Activated T-helper 2 cell treated with anti-CD3 and anti-CD28 coated beads, Interferon-gamma antibody, Interleukin-2, Interleukin-4, amounts not matched to agents 10 μg/mL and 5 μg/mL and 100 μg/mL, durations not matched to agents 14 hours and 24 hours and 36 hours (primary cell): Measurements from ENCODE around the gene GPR39. TPM values are rescaled to one million over a fixed set of nuclear protein-coding genes. Genes with fewer than 3 reads are reported as not detected.

Experiments
- DNase-seq: peaks from one replicate; pipeline ENCODE4 v3.0.0; 2021; ENCODE audit warnings: low spot score
- H3K27ac Mint-ChIP-seq: one replicate; pipeline ENCODE4 v1.8.0; 2021; ENCODE audit warnings: mixed read lengths
- H3K27me3 Mint-ChIP-seq: one replicate; pipeline ENCODE4 v1.8.0; 2021; ENCODE audit warnings: low read depth, mixed read lengths
- H3K36me3 Mint-ChIP-seq: one replicate; pipeline ENCODE4 v1.8.0; 2021; ENCODE audit warnings: low read depth, mixed read lengths
- H3K4me1 Mint-ChIP-seq: one replicate; pipeline ENCODE4 v1.8.0; 2021; ENCODE audit warnings: low read depth, mixed read lengths
- H3K4me3 Mint-ChIP-seq: one replicate; pipeline ENCODE4 v1.8.0; 2021; ENCODE audit warnings: low read depth, mild to moderate bottlenecking, moderate library complexity, mixed read lengths
- H3K9me3 Mint-ChIP-seq: one replicate; pipeline ENCODE4 v1.8.0; 2021; ENCODE audit warnings: mixed read lengths
- intact Hi-C: fragments of 100-400 bp; cut with micrococcal nuclease; formaldehyde crosslinking; loops from one replicate; pipeline ENCODE4 v1.15.1; 2023
- total RNA-seq: library from RNA; stranded (reverse); gene quantifications from 2 replicates; pipeline ENCODE4 v1.2.3, GENCODE V29; 2022

GPR39 gene
- total RNA-seq = not detected in 2 replicates

DNA sequence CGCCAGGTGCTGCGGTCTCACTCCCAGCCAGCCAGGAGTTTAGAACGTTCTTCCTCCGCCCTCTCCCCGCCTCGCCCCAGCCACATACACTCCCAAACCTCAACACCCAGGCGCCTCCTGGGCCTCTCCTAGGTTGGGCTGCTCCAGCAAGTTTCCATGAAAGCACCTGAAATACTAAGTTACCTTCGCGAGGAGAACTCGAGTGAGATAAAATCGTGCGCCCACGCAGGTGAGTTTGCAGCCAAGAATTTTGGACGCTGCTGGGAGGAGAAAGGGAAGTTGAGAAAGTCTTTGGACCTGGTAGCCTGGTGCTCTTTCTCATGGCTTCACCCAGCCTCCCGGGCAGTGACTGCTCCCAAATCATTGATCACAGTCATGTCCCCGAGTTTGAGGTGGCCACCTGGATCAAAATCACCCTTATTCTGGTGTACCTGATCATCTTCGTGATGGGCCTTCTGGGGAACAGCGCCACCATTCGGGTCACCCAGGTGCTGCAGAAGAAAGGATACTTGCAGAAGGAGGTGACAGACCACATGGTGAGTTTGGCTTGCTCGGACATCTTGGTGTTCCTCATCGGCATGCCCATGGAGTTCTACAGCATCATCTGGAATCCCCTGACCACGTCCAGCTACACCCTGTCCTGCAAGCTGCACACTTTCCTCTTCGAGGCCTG lies at the start of gene GPR39:
TSS of gene GPR39 (plus strand) at position 83 of the 673 bp plus-strand sequence.
- Mint-ChIP-seq H3K9me3 (no peaks in the 10 kb centered on the region), H3K36me3 (no peaks in the 10 kb centered on the region), H3K27ac (no peak within 1 kb of the TSS), H3K4me3 (no peak within 1 kb of the TSS), H3K27me3 (peaks cover 11% of the 10 kb centered on the region), H3K4me1 (no peaks in the 10 kb centered on the region)
- intact Hi-C loops = no loop called here
- DNase-seq = no peak

DNA sequence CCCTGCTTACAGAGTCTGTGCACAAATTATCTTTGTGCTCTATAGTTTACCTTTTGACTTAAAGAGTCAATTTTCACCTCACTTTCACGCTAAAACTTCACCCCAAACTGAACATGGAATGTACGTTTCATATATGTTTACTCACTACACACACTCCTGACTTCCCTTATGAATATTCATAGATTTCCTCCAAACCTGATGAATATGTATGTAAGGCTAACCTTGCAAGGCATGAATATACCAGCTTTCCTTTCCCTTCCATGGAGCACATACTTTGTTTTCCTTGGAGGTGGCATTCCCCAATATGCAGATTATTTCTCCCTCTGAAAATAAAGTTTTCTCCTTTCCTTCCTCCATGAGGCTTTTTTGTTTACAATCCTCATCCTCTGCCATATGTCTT lies 48.4 kb upstream of the GPR39 start:
- peaks cover 19% of the 10 kb centered on the region for H3K9me3 Mint-ChIP-seq

DNA sequence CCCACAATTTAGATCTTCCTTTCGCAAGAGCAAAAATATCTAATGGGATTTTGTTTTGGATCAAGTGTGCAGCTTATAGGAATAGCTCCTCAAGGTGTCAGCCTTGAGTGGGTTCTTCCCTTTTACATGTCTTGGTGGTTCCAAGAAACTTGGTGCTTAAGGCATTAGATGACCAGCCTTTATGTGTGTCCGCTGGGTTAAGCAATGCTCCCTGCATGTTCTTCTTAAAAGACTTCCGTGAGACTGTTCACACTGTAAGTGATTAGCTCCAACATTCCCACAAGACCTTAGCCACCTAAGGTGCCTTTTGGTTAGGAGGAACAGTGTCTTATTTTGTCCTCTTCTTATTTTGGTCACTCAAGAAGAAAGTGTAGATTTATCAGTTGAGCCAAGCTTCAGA lies 44.3 kb upstream of the GPR39 start:
- no peak for DNase-seq
- Mint-ChIP-seq H3K4me1 (no peaks in the 10 kb centered on the region), H3K36me3 (no peaks in the 10 kb centered on the region), H3K9me3 (no peaks in the 10 kb centered on the region), H3K4me3 (no peak overlapping the region), H3K27me3 (no peaks in the 10 kb centered on the region), H3K27ac (no peak overlapping the region)
- intact Hi-C loops = no loop called here

More for the DNA sequence above, 48.4 kb upstream of the GPR39 start:
- no peak for DNase-seq
- Mint-ChIP-seq H3K4me3 (no peak overlapping the region), H3K36me3 (no peaks in the 10 kb centered on the region), H3K4me1 (no peaks in the 10 kb centered on the region), H3K27me3 (no peaks in the 10 kb centered on the region), H3K27ac (no peak overlapping the region)
- intact Hi-C loops = no loop called here

DNA sequence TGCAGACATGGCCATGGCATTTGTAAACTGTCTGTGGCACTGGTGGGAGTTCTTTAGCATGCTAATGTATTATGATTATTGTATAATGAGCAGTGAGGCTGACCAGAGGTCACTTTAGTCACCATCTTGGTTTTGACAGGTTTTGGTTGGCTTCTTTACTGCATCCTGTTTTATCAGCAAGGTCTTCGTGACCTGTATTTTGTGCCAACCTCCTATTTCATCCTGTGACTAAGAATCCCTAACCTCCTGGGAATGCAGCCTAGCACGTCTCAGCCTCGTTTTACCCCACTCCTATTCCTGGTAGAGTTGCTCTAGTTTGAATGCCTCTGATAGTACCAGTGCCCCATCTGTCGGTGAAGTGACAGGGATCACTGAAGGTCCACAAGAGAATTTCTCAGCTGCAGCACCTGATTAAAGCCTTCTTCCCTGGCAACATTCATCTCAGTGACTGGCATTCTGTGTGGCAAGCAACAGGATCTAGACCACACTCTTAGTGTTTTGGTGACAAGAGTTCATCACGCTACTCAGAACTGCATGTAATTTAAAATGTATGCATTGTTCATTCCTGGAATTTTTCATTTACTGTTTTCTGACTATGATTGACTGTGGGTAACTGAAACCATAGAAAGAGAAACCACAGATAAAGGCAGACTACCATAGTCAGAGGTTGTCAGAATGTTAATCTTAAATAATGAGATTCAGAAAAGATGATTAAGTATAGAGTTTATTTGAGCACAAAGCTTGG lies 43.0 kb upstream of the GPR39 start:
- no peaks in the 10 kb centered on the region for H3K27me3 Mint-ChIP-seq
- no peaks in the 10 kb centered on the region for H3K9me3 Mint-ChIP-seq
- no peak overlapping the region for H3K27ac Mint-ChIP-seq
- DNase-seq = no peak
- no peak overlapping the region for H3K4me3 Mint-ChIP-seq
- no peaks in the 10 kb centered on the region for H3K4me1 Mint-ChIP-seq
- intact Hi-C loops = no loop called here
- H3K36me3 Mint-ChIP-seq = no peaks in the 10 kb centered on the region

DNA sequence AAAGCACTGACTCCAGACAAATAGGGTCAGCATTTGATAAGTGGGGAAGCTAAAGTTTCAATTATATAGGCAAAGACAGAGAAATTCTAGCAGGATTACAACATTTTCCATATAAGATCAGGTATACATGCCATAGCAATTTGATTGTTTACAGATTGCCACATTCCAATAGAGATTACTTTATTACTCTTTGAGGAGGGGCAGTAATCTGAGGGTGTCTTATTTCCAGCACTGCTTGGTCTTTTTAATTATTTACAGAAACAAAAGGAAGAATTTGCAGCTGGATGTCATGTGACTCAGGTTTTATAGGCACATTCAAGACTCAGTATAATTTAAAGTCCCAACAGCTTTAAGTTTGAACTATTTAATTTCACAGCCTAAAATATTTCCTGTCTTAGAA lies 42.5 kb upstream of the GPR39 start:
- H3K4me1 Mint-ChIP-seq = no peaks in the 10 kb centered on the region
- H3K4me3 Mint-ChIP-seq = no peak overlapping the region
- no peaks in the 10 kb centered on the region for H3K36me3 Mint-ChIP-seq
- no peak overlapping the region for H3K27ac Mint-ChIP-seq
- no peaks in the 10 kb centered on the region for H3K9me3 Mint-ChIP-seq
- intact Hi-C loops = no loop called here
- DNase-seq = no peak
- no peaks in the 10 kb centered on the region for H3K27me3 Mint-ChIP-seq

DNA sequence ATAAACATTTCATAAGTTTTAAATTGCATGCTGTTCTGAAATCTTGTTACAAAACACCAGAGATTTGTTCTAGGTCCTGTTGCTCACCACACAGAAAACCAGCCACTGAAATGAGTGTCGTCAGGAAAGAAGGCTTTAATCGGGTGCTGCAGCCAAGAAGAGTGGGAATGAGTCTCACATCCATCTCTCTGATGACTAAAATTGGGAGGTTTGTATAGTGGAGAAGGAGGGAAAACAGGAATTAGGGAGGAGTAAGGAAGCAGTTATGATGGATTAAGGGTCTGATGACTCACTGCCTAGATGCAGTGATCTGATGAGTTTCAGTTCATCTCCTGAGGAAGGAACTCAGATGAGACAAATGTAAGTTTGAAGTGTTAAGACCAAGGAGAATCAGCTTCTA lies 42.1 kb upstream of the GPR39 start:
- no peaks in the 10 kb centered on the region for H3K9me3 Mint-ChIP-seq
- intact Hi-C loops = no loop called here
- H3K4me3 Mint-ChIP-seq = no peak overlapping the region
- no peaks in the 10 kb centered on the region for H3K27me3 Mint-ChIP-seq
- H3K27ac Mint-ChIP-seq = no peak overlapping the region
- DNase-seq = no peak
- no peaks in the 10 kb centered on the region for H3K4me1 Mint-ChIP-seq
- no peaks in the 10 kb centered on the region for H3K36me3 Mint-ChIP-seq

DNA sequence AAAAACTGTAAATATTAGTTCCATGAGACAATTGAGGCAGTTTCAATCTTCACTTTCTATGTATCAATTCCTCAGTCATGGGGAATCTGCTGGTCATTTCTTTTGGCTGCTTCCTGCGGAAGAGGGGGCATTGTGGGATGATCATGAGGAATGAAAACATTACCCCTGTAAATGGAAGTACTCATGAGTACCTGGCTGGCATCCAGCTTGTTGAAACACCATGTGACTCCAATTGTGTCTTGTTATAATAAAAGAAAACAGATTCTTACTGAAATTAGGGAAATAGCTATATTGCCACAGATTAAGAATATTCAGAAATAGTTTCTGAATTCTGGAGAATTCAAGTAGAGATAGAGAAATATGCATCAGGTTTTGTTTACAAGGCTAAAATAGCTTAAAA lies 41.6 kb upstream of the GPR39 start:
- no peak for DNase-seq
- intact Hi-C loops = no loop called here
- H3K27me3 Mint-ChIP-seq = no peaks in the 10 kb centered on the region
- H3K9me3 Mint-ChIP-seq = no peaks in the 10 kb centered on the region
- H3K36me3 Mint-ChIP-seq = no peaks in the 10 kb centered on the region
- H3K27ac Mint-ChIP-seq = no peak overlapping the region
- no peak overlapping the region for H3K4me3 Mint-ChIP-seq
- no peaks in the 10 kb centered on the region for H3K4me1 Mint-ChIP-seq

DNA sequence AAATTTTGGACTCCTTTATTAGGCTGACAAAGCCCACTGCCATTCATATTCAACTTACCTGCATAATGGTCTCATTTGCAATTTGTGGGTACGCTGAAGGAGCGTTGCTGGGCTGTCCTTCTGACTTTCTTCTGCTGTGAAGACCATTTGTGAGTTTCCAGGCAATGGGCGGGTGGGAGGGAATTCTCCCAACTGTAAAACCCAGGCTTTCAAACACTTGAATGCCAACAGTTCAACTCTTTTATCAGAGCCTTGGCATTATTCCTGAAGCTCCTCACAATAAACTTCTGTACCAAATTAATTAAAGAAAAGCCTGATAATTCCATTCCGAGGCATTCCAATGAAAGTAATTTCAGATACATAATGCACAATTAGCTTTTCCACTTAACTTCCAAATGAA lies 35.2 kb upstream of the GPR39 start:
- intact Hi-C loops = no loop called here
- no peaks in the 10 kb centered on the region for H3K36me3 Mint-ChIP-seq
- no peak overlapping the region for H3K27ac Mint-ChIP-seq
- no peaks in the 10 kb centered on the region for H3K27me3 Mint-ChIP-seq
- no peaks in the 10 kb centered on the region for H3K4me1 Mint-ChIP-seq
- H3K4me3 Mint-ChIP-seq = no peak overlapping the region
- H3K9me3 Mint-ChIP-seq = no peaks in the 10 kb centered on the region
- no peak for DNase-seq

DNA sequence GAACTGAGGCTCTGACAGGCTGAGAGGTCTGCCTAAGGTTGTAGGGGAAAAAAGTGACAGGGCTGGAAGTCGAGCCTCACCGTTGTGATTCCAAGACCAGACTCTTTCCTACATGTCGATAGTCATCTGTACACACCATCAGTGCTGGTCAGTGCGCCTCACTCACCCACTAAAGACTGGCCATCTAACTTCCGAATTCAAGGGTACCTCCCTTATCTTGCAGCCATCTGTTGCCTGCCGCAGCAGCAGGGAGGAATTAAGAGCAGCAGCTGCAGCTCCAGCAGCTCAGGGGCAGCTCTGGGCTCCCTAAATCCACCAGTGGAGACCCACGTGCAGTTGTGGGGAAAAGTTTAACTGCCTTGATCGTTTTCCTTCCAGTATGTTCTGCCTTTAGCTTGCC lies 32.6 kb upstream of the GPR39 start:
- Mint-ChIP-seq H3K27me3 (no peaks in the 10 kb centered on the region), H3K36me3 (no peaks in the 10 kb centered on the region), H3K4me3 (no peak overlapping the region), H3K27ac (no peak overlapping the region), H3K9me3 (no peaks in the 10 kb centered on the region), H3K4me1 (no peaks in the 10 kb centered on the region)
- intact Hi-C loops = no loop called here
- no peak for DNase-seq

DNA sequence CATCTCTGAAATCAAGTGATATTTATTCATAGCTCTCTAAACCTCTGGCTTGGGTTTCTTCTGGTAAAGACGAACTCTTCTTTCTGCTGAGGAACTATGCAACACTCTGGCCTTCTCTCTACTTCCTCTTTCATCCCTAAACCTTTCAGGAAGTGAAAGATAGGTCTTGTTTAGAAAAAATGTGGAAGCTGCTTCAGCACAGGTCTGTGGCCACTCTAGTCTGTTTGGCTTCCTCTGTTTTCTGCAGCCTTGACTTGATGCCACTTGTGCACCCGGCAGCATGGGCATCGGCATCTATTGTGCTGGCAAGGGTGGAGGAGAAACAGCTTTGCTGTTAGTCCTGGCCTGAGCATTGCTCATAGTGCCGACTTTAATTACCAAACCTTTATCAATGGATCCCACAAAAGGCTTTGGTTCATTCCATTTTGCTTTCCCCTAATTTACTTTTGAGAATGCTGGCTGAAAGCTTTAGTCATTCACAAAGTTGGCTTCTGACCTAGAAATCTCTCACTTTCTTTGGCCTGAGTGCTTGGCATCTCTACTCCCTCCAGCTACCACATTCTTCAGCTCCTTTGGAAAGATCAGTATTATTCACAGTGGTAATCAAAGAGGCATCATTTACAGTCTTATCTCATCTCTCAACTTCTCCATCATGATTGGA lies 32.0 kb upstream of the GPR39 start:
- no peaks in the 10 kb centered on the region for H3K9me3 Mint-ChIP-seq
- intact Hi-C loops = no loop called here
- H3K27me3 Mint-ChIP-seq = no peaks in the 10 kb centered on the region
- DNase-seq = no peak
- H3K4me3 Mint-ChIP-seq = no peak overlapping the region
- no peak overlapping the region for H3K27ac Mint-ChIP-seq
- H3K4me1 Mint-ChIP-seq = no peaks in the 10 kb centered on the region
- H3K36me3 Mint-ChIP-seq = no peaks in the 10 kb centered on the region

DNA sequence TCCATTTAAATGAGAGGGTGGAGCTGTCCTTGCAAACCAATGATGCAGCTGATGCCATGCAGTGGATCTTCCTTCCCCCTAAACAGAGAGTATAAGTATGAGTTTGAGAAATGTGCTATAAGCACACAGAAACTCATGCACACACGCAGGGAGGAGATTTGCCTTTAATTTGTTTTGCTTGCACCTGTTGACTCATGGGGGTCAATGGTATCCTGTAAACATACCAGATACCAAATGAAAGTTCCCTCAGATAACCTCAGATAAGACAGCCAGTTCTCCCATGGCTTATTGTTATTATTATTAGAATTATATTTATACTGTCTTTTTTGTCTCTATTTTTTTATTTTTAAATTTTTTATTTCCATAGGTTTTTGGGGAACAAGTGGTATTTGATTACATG lies 29.5 kb upstream of the GPR39 start:
- Mint-ChIP-seq H3K27me3 (no peaks in the 10 kb centered on the region), H3K4me1 (no peaks in the 10 kb centered on the region), H3K9me3 (no peaks in the 10 kb centered on the region), H3K36me3 (no peaks in the 10 kb centered on the region), H3K27ac (no peak overlapping the region), H3K4me3 (no peak overlapping the region)
- intact Hi-C loops = no loop called here
- no peak for DNase-seq

DNA sequence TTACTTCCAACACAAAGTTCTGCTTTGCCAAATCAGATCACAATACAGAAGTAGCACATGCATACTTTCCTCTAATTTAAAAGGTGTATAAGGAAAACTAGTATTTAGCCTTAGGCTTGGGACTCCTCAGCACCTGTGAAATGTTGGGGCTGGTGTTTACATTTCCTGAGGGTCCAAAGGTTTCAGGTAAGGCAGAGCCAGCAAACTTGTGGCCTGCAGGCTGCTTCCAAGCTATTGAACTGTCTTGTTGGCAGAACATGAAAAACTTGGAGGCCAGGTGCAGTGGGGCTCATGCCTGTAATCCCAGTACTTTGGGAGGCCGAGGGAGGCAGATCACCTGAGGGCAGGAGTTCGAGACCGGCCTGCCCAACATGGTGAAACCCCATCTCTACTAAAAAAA lies 26.5 kb upstream of the GPR39 start:
- DNase-seq = no peak
- no peaks in the 10 kb centered on the region for H3K4me1 Mint-ChIP-seq
- intact Hi-C loops = no loop called here
- H3K4me3 Mint-ChIP-seq = no peak overlapping the region
- H3K27me3 Mint-ChIP-seq = no peaks in the 10 kb centered on the region
- no peaks in the 10 kb centered on the region for H3K36me3 Mint-ChIP-seq
- no peaks in the 10 kb centered on the region for H3K9me3 Mint-ChIP-seq
- no peak overlapping the region for H3K27ac Mint-ChIP-seq

DNA sequence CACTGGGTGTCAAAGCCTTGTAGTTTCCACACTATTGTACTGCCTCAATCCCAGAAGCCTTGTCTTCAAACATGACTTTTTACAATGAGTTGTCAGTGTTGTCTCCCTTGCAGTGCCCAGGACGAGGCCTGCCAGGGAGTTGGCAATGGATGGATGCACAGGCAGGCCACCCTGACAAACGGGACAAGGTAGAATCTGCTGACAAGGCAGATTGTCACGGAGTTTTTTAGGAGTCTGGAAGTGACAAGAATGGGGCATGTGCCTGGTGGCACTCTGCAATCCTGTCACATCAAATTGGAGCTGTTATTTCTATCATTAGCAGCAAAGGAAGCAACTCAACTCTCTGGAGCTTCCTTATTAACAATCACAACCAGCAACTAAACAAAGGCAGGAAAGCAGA lies 25.2 kb upstream of the GPR39 start:
- H3K4me1 Mint-ChIP-seq = no peaks in the 10 kb centered on the region
- intact Hi-C loops = no loop called here
- H3K27me3 Mint-ChIP-seq = no peaks in the 10 kb centered on the region
- H3K9me3 Mint-ChIP-seq = no peaks in the 10 kb centered on the region
- no peak for DNase-seq
- no peaks in the 10 kb centered on the region for H3K36me3 Mint-ChIP-seq
- H3K27ac Mint-ChIP-seq = no peak overlapping the region
- H3K4me3 Mint-ChIP-seq = no peak overlapping the region
